VCaP (cell line): ENCODE results near the gene CENPO.

Experiments used
- H3K27ac ChIP-seq: fragments of 450-650 bp; 2 replicates; pipeline ENCODE4 v1.5.1; 2017
- TF ChIP-seq, protein P1 (sequence below): fragments of 450-650 bp; conservative IDR thresholded peaks from 2 replicates; pipeline ENCODE4 v1.5.1; 2017; ENCODE audit warnings: mild to moderate bottlenecking, moderate library complexity

The CENPO gene

DNA sequence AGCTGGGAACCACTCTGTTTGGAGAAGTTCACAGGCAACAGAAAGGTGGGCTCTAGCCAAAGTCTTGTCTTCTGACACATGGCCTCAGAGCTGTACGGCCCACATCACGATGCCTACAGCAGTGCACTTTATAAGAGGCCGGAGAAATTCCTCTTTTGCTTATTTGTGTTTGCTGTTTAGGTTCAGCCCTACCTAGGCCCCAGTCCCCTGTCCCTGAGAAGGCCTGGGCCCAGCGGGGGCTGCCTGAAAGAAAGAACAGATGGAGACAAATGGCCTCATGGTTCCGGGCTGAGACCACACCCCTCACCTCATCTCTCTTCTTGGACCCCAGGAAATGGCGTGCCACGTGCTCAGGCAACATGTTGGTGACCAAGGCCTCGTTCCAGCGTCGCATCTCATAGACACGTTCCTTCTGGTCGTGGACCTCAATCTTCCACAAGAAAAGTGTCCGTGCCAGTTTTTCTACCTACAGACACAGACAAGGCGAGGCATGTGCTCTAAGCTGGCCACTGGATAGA, 30.9 kb downstream of the CENPO start:
- TF ChIP-seq, protein P1, sequence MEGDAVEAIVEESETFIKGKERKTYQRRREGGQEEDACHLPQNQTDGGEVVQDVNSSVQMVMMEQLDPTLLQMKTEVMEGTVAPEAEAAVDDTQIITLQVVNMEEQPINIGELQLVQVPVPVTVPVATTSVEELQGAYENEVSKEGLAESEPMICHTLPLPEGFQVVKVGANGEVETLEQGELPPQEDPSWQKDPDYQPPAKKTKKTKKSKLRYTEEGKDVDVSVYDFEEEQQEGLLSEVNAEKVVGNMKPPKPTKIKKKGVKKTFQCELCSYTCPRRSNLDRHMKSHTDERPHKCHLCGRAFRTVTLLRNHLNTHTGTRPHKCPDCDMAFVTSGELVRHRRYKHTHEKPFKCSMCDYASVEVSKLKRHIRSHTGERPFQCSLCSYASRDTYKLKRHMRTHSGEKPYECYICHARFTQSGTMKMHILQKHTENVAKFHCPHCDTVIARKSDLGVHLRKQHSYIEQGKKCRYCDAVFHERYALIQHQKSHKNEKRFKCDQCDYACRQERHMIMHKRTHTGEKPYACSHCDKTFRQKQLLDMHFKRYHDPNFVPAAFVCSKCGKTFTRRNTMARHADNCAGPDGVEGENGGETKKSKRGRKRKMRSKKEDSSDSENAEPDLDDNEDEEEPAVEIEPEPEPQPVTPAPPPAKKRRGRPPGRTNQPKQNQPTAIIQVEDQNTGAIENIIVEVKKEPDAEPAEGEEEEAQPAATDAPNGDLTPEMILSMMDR, result no peak
- no peak overlapping the region for H3K27ac ChIP-seq

DNA sequence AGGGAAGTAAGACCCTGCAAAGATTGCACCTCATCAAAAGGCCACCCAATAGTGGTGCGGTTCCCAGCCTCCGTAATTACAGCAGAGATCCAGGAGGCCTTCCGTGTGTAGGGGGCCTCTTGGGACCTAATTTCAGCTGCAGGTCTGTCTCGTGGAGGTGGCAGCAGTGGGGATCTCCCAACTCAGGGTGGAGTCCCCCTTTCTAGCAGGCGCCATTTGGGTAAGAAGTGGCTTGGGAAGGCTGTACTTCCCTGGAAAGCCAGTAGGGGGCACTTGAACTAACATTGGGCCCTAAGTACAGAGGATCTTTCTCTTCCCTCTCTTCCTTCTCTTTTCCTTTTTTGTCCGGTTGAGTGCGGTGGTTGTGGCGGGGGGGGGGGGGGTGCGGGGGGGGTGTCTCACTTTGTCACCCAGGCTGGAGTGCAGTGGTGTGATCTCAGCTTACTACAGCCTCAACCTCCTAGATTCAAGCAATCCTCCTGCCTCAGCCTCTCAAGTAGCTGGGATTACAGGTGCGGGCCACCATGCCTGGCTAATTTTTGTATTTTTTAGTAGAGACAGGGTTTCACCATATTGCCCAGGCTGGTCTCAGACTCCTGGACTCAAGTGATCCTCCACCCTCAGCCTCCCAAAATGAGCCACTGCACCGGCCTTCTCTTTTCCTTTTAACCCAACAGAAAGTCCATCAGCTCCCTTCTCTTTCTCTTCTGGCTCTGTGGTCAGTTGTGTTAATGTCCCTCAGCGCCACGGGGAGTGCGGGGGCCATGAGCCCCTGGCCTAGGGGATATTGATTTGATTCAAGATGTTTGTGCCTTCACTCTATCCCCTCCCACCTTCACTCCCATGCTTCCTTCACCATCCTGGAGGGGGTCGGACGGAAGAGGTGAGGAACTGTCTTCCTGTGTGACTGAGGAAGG, 32.0 kb downstream of the CENPO start:
- TF ChIP-seq, protein P1, result no peak; the same call in 1 of the 2 replicates
- H3K27ac ChIP-seq, result peak overlapping the region; percentile 69

DNA sequence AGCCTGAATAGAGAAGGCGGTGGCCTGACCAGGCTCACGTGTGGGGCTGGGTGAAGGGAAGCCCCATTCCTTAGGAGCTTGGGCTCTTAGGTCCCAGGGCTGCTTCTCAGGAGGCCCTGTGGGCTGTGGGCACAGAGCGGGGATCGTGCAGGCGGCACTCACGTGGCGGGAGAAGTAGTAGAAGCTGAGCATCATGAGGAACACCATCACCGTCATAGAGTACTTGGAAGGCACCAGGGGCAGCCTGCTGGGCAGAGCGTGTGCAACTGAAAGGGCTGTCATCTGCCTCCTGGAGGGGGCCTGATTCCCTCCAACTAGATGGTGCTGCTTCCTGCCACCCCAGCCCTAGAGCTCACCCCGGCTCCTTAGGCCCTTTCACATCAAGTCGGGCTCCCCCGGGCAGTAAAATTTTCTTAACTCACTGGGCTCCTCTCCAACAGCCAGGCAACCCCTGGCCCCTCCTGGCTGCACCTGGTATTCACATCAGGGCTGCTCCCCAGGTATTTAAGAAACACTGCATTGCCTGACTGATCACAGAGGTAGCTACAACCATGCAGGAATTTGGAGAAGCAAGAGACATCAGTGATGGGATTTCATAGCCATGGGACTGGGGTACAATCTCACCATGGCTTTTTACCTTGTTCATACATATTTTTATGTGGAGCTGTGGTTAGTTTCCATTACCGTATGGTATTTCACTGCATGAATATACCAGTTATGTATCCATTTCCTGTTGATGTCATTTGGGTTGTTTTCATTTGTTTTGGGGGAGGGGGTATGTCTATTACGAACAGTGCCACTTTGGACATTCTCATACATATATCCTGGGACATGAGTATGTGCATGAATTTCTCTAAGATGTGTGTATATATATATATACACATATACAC, 32.9 kb downstream of the CENPO start:
- TF ChIP-seq, protein P1, result no peak
- H3K27ac ChIP-seq, result peak overlapping the region; percentile 69

DNA sequence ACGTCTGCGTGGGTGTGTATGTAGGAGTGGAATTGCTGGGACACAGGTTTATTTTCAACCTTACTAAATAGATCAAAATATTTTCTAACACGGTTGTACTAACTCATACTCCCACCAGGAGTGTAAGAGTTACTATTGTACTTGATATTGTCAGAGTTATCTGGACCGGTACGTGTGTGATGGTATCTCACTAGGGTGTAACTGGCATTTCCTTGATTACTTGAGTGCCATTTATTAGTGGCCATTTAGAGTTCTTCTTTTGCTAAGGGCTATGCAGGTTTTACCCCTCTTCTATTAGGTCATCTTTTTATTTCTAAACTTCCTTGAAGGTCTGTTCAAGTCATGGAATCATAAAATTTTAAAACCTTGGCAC, 33.5 kb downstream of the CENPO start:
- H3K27ac ChIP-seq, result peak overlapping the region; percentile 69
- TF ChIP-seq, protein P1, result no peak

DNA sequence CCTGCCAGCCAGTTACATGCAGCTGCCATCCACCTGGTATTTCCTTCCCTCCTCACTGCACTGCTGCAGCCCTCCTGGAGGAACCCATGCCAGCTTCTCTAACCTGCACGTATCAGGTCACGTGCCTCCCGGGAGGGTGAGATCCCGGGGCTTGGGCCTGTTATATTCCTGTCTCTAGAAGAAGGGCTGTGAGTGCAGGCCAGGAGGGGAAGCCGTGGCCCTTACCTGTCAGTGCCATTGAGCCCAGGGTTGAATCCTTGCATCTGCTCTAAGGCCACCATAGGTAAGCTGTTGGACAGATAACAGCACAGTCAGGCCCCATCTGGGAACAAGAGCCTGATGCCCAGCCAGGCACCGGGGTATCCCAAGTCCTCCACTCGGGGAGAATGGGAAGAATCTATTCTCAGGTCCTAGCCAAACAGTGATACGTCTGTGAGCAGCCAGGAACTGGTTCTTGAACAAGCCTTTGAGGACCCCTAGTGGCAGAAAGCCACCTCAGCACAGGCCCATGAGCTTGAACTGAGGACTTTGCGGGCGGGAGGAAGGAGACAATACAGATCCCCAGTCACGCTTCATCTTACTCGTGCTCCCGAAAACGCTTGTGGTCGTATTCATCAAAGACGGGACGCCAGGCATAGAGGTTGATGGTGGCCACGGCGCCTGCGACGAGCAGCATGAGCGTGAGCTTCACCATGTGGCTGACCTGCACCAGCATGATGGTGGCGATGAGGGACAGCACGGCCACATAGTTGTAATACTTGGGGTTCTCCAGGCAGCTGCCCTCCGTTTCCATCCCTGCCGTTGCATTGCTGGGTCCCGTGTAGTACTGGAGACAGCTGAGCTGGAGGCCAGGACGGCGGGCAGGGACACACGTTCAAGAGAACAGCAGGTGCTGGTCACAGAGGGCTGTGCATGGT, 34.4 kb downstream of the CENPO start:
- TF ChIP-seq, protein P1, result peak; percentile 87
- peak overlapping the region; percentile 69 for H3K27ac ChIP-seq

DNA sequence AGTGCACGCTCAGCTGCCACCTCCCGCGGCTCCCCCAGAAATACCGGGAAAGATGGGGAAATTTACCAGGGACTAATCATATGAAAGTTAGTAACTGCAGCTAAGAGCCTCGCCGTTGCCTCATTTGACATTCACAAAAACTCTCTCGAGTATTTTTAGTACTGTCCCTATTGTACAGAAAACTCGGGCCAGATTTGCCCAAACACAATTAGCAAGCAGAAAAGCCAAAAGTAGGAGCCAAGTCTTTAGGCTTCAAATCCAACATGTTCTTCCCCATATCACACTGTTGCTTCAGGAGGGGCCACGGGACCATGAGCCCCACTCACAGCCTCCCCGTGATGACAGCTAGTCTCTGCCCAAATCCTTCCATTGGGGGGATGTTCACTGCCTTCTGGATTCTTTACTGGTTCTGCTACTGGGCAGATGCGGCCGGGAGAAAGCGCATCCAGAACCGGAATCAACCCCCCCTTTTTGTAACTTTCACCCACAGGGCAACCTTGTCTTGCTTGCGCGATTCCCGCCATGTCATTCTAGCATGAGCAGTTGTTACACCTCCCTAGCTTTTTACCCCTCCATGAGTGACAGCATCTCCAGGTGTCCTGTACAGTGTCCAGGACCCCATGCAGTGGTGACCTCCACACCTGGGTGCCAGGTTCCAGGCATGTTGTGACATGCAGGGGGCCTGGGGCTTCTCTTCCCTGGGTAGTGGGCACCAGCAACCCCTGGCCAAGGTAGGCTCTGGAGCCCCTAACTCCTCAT, 35.2 kb downstream of the CENPO start:
- peak overlapping the region; percentile 69 for H3K27ac ChIP-seq
- TF ChIP-seq, protein P1, result no peak
